Heart left ventricle (tissue), 13 donors: Measurements from ENCODE around the gene FFAR4.

ENCODE experiments used
- POLR2A ChIP-seq, 2 donors: fragments of 450-650 bp; IDR thresholded peaks; one replicate each; pipeline ENCODE4 v1.6.1; 2017; ENCODE audit warnings: antibody characterized with exemption in 2 of 2, mild to moderate bottlenecking in 2 of 2, moderate library complexity in 2 of 2
- TF ChIP-seq, protein P1 (sequence below), 12 donors: fragments of 200-600 bp; sonication (generic) in 4 of 12; IDR thresholded peaks; one replicate each; pipeline versions ENCODE4 v1.5.0 to v1.8.0; 2018 to 2022; ENCODE audit warnings: antibody characterized with exemption in 12 of 12, mild to moderate bottlenecking in 5 of 12
- donor health status: ischemic (EF 13 %, LVEDD 7.1; RV severe dilation, severe dysfunction).
- donor health status: DM: no; HTN: yes; CAD: no.
- donor health status: DM: no; HTN: no; CAD: no.
- donor health status: ischemic (EF 25% LVEDD 6.9; RV normal size, moderate dysfunction).
- donor health status: ischemic (EF 25% LVEDD 5.7; RV mildly dilated, moderate dysfunction).
- donor health status: ischemic (EF 35%, LVEDD 5.7; RV mildly dilated, moderate dysfunction).
- donor health status: nonischemic (EF 11% LVEDD 7.7; RV severe dilation, severe dysfunction).
- donor health status: DM: yes; HTN: yes; CAD: no.
- donor health status: PGD.
- donor health status: ischemic (EF 29% LVEDD 5.4; RV normal size, mild dysfunction).
- donor health status: nonischemic (EF 23%, LVEDD 6.1; RV moderate dilation, normal function).

DNA sequence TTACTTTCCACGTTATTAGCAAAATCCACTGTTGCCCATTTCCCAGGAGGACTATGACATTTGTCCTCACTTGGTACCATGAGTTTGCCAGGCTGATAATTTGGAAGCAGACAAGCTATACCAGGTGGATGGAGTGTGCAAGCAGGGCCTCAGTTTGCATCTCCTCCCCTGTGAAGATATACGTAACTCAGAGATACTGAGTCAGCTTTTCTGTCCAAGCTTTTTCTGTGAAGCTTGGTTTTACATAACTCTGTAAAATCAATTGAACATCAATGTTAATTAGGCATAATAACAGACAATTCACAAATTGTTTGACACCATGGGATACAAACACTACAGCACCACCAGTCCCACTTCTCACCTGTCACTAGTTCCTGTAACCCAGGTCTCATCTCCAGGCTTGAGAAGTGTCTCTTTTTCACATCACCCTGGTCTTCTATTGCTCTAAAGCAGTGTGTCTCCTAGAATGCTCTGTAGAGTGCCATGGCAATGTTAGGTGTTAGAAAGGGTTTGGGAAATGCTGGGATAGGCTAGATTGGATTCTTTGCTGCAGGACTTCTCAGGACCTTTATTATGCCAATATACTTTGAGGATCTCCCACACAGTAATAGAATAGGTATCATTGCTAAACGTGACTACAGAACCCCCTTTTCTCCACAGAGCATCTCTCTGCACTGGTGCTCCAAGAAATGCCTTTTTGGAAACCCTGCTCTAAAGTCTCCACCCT is 13.7 kb downstream of the FFAR4 start:
- TF ChIP-seq, protein P1, sequence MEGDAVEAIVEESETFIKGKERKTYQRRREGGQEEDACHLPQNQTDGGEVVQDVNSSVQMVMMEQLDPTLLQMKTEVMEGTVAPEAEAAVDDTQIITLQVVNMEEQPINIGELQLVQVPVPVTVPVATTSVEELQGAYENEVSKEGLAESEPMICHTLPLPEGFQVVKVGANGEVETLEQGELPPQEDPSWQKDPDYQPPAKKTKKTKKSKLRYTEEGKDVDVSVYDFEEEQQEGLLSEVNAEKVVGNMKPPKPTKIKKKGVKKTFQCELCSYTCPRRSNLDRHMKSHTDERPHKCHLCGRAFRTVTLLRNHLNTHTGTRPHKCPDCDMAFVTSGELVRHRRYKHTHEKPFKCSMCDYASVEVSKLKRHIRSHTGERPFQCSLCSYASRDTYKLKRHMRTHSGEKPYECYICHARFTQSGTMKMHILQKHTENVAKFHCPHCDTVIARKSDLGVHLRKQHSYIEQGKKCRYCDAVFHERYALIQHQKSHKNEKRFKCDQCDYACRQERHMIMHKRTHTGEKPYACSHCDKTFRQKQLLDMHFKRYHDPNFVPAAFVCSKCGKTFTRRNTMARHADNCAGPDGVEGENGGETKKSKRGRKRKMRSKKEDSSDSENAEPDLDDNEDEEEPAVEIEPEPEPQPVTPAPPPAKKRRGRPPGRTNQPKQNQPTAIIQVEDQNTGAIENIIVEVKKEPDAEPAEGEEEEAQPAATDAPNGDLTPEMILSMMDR (IDR thresholded peaks at IDR 0.05) = no peak
- TF ChIP-seq POLR2A (IDR thresholded peaks at IDR 0.05) = no peak
